GM19452 (cell line): Measurements from ENCODE around the gene SPATA6.
A peak's percentile ranks its signal among the peaks of the same experiment; 100 is the strongest.
"Not testable (repeated sequence)": the region's sequence is repeated elsewhere in the genome, so short reads cannot be mapped to it uniquely, and the experiment has no call there.

ENCODE experiments used
- ATAC-seq: cut with Tn5 transposase; IDR thresholded peaks from one replicate; pipeline ENCODE4 v1.9.1; 2021; ENCODE audit not compliant: unreplicated experiment

The SPATA6 gene

GRCh38 chr1:48471691-48472576, at the start of gene SPATA6:
Gene SPATA6 (minus strand): TSS chr1:48472204. CDS start chr1:48472008, 196 bp downstream.
- peak; percentile 99 for ATAC-seq

DNA sequence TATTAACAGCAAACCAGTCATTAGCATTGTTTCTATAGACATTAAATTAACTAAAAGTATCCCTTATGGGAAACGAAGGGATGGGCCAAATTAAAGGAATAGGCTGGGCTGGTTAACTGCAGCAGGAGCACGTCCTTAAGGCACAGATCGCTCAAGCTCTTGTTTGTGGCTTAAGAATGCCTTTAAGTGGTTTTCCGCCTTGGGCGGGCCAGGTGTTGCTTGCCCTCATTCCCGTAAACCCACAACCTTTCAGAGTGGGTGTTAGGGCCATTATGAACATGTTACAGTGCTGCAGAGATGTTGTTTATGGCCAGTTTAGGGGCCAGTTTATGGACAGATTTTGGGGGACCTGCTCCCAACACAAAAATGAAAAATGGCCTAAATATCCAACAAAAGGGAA, 47.9 kb upstream of the SPATA6 start:
- not testable (repeated sequence) for ATAC-seq

DNA sequence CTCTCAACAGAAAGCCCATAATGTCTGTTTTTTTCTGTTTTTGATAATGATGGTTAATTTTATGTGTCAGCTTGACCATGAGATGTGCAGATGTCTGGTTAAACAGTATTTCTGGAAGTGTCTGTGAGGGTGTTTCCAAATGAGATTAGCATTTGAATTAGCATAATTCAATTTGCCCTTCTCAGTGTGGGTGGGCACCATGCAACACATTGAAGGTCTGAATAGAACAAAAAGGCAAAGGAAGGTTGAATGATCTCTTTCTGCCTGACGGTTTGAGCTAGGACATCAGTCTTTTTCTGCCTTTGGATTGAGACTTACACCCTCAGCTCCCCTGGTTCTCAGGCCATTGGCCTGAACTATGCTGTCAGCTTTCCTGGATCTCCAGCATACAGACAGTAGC, 34.9 kb upstream of the SPATA6 start:
- no peak for ATAC-seq

GRCh38 chr1:48500541-48501450, 28.8 kb upstream of the SPATA6 start:
- ATAC-seq, result no peak

- no peak for ATAC-seq
Observed at GRCh38 chr1:48499211-48499735, 27.3 kb upstream of the SPATA6 start.

DNA sequence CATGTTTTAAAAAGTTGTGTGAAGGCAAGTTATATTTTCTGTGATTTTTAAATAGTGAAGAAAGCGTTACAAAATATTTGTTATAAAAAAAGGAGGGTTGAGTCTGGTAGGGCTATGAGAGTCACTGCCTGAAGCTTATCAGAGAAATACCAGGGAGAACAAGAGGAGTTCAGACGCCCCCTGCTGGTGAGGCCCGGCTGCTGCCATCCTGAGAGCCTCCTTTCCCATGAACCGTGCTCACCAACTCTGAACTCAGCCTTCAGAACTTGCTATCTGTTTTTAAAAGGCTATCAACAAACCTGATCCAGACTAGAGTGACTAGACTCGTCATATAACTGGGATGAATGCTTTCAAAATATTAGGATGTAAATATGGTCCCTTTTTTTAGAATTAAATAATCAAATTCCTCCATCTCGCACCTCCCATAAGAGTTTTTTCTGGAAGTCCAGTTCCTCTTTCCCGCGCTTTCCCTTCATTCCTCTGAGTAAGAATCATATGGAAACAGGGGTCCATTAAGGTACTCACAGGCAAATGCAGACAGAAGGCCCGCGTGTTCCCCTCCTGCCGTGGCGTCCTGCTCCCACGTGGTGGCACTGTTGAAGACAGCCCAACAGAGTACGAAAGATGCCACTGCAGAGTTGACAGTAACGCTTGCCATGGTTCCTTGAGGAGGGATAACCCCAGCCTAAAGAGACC, 26.2 kb upstream of the SPATA6 start:
- ATAC-seq, result peak; percentile 87

DNA sequence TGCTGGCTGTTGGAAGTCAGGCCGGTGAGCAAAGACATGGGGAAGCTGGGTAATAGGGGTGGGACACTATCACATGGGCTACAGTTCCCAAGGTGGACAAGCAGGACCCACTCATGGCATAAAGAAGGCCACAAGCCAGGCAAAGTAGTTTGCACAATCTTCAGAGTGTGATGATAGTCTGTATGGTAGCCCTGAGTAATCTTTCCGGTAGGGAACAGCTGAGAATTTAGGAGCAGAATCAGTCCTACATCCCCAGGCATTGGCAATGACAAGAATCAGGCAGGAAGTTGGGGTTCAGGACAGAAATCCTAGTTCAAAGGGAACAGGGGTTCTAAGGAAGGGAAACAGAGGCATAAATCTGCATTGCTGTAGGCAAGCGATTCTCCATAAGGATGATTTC, 23.9 kb upstream of the SPATA6 start:
- ATAC-seq, result no peak

DNA sequence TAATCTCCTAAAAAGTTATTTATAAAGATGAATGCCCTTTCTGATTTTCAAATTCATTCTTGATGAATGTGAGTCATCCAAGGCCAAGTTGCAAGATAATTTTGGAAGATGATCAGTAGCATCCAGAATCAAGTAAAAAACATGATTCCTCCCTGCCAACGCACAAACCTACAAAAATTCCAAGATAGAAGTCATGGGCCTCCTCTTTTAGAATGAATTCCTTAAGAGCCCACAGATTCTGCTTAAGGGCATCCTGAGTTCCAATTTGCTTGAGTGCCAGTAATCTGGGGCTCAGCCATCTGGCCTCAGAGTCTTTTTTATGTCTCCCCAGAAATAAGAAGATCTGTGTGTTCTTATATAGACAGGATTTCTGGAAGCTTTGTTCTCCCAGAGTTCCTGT, 23.2 kb upstream of the SPATA6 start:
- ATAC-seq, result no peak

- no peak for ATAC-seq
Observed at GRCh38 chr1:48493970-48494769, 22.2 kb upstream of the SPATA6 start.

- ATAC-seq, result no peak
Observed at GRCh38 chr1:48493041-48493440, 21.0 kb upstream of the SPATA6 start.

DNA sequence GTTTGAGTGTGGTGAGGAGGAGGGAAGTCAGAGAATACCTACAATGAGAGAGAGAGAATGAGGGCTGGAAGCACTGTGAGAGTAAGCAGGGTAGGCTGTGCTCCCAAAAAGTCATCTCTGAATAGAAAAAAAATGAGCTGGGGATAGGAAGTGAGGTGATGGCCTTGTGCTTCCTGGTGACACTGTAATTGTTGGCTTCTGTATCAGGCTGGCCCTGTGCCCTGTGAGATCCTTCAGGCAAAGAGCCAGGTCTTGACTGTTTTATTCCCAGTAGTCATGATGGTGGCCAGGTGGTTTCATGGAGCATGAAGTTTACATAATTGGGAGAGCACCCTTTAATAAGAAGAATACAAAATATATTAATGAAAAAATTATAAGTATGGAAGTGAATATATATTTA, 20.4 kb upstream of the SPATA6 start:
- no peak for ATAC-seq

GRCh38 chr1:48488721-48489120, 16.7 kb upstream of the SPATA6 start:
- ATAC-seq, result no peak

DNA sequence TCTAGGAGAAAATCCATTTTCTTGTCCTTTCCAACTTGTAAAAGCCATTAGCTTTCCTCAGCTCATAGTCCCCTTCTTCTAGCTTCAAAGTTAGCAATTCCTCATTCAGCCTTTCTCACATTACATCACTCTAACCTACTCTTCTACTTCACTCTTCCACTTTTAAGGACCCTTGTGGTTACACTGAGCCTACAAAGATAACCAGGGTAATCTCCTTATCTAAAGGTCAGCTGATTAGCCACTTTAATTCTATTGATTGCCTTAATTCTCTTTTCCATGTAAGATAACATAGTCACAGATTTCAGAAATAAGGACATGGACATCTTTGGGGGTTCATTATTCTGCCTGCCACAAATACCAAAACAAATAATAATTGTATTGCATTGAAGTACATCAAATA, 8.5 kb upstream of the SPATA6 start:
- no peak for ATAC-seq

DNA sequence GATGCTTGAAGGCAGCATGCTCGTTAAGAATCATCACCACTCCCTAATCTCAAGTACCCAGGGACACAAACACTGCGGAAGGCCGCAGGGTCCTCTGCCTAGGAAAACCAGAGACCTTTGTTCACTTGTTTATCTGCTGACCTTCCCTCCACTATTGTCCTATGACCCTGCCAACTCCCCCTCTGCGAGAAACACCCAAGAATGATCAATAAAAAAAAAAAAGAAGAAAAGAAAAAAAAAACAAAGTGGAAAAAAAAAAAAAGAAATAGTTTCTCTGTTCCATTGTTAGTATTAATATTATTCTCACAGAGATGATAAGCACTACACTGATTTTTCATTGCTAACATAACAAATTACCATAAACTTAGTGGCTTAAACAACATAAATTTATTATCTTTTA, 8.0 kb upstream of the SPATA6 start:
- not testable (repeated sequence) for ATAC-seq

DNA sequence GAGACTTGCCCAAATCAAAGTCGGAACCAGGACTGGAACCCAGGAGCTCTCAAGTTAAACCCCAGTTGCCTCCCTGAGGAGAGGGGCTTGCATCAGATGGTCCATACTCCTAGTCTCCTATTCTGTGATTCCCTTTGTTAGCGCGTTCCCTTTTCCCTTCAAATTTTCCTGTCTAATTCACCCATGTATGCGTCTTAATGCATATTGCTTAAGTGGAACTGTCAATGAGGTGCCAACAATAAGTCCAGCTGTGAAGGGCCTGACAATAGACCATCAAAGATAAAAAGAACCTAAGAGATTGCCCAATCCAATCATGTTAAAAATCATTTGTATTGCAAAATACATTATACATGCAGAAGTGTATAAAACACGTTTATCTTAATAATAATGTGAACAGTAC, 634 bp upstream of the SPATA6 start:
- no peak for ATAC-seq

DNA sequence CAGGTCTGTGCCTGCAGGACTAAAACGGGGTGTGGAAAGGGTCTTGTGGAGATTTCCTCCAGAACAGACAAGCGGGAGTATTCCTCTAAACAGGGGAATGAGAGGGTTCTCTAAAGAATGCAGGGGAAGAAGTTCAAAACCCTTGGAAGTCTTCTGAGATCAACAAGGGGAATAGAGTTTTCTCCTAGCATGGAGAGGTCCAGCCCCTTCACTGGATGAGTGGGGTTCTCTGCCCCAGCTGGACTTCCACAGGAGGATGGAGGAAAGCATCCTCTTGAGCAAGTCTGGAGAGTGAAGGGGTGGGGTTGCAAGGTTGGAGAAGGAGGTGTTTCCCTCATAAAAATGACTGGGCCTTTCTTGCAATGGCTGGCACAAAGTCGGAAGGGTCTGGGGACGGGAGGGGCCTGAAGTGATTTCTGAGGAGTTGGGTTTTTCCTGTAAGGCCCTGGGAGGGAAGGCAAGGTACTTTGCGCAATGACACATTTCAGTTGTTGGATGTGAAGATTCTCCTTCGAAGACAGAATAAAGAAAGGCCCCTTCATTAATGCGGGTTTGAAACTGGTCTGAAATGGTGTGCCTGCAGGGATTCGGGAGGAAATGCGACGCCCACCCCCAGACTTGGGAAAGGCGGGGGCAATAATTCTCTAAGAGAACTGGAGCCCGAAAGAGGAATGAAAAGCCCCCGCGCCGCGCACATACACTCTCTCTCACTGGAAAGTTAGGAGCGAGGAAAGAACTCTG, 884 bp downstream of the SPATA6 start:
- no peak for ATAC-seq

- no peak for ATAC-seq
Observed at GRCh38 chr1:48470481-48470855, 1.5 kb downstream of the SPATA6 start.

DNA sequence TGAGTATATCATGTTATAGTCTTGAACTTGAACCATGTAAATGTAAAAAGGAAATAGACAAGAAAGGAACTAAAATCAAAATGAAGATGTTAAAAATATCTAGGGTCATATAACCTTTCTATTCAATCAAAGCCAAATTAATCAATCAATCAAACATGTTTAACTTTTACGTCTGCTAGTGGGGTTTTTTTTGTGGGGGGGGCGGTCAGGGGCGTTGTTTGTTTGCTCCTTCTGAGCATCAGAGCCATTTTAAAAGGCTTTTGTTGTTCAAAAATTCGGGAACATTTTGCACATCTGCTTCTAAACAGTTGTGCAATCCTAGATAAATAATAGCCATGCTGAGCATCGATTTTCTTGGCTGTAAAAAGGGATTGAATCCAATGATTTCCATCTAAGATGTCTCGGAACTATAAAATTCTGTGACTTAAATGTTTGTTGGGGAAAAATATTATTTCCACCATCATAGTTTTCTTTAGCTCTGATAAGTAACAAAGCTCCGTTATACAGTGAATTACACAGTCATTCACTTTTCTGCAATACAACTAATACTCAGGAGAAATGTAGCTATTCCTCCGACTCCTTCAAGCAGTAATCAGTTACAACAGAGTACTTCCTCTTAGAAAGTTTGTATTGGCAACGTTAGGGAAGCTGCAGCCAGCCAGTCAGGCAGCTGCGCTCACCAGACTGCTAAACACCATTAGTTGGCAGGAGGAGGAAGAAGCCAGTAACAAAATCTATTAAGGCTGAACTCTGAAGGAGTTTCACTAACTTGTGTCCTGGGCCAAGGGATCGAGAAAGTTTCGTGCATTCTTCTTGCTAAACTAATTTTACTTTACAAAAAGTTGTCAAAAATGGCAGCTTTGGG, 2.2 kb downstream of the SPATA6 start:
- no peak for ATAC-seq

GRCh38 chr1:48466594-48466993, 5.4 kb downstream of the SPATA6 start:
- no peak for ATAC-seq
